GM13976 (cell line): ENCODE results near the gene SLC26A11.

Source experiments
- DNase-seq: peaks from one replicate; pipeline ENCODE4 v3.0.0; 2012; ENCODE audit warnings: low spot score
- CTCF ChIP-seq: IDR thresholded peaks from 2 replicates; pipeline ENCODE4 v1.5.1; 2012; ENCODE audit warnings: borderline replicate concordance, mild to moderate bottlenecking; ENCODE audit not compliant: insufficient read depth; ENCODE audit errors: extremely low read depth, missing control alignments, control extremely low read depth
- in situ Hi-C: fragments of 300-500 bp; cut with MboI; formaldehyde crosslinking; loops from one replicate; pipeline ENCODE4 v1.12.0; 2022; ENCODE audit warnings: low sequenced_read_pairs, mixed read lengths, inconsistent platforms; ENCODE audit not compliant: unreplicated experiment

The SLC26A11 gene

GRCh38 chr17:80180192-80180591 is 40.0 kb upstream of the SLC26A11 start:
- no peak for TF ChIP-seq CTCF
- in situ Hi-C loops: no loop called here
- no peak for DNase-seq

- in situ Hi-C loops: no loop called here
- no peak for TF ChIP-seq CTCF
- DNase-seq: no peak
Measured at GRCh38 chr17:80181431-80181830, 38.8 kb upstream of the SLC26A11 start.

- DNase-seq: no peak
- in situ Hi-C loops: no loop called here
- no peak for TF ChIP-seq CTCF
Measured at GRCh38 chr17:80182118-80182844, 37.9 kb upstream of the SLC26A11 start.

GRCh38 chr17:80182845-80183223 is 37.4 kb upstream of the SLC26A11 start:
- no peak for TF ChIP-seq CTCF
- DNase-seq: no peak
- in situ Hi-C loops: no loop called here

GRCh38 chr17:80183581-80184422 is 36.4 kb upstream of the SLC26A11 start:
- no peak for DNase-seq

GRCh38 chr17:80184423-80184714 is 35.9 kb upstream of the SLC26A11 start:
- in situ Hi-C loops: no loop called here
- DNase-seq: no peak
- TF ChIP-seq CTCF: no peak

More at GRCh38 chr17:80183581-80184422, 36.4 kb upstream of the SLC26A11 start:
- TF ChIP-seq CTCF: no peak
- in situ Hi-C loops: no loop called here

GRCh38 chr17:80185968-80186367 is 34.3 kb upstream of the SLC26A11 start:
- no peak for DNase-seq
- TF ChIP-seq CTCF: no peak
- in situ Hi-C loops: no loop called here
